Measurements from ENCODE around the gene TMEM221. TPM values are rescaled to one million over a fixed set of nuclear protein-coding genes. Genes with fewer than 3 reads are reported as not detected.

The TMEM221 gene
- total and polyA plus RNA-seq, 8 donors: 0.13 to 1.00 (median 0.44) TPM

GRCh38 chr19:17409990-17410389 lies 38.5 kb downstream of the TMEM221 start:
- ATAC-seq (no peak), DNase-seq (no peak), FAIRE-seq (no peak)
- WGBS, 2 donors: 82 to 88% methylated on average over 9 of the region's 9 CpGs
- no peaks in the 10 kb centered on the region for H3K4me1 ChIP-seq
- no peaks in the 10 kb centered on the region for H3K36me3 ChIP-seq
- no peaks in the 10 kb centered on the region for H3K27me3 ChIP-seq
- no peak overlapping the region for H3K27ac ChIP-seq
- no peak overlapping the region for H3K4me3 ChIP-seq
- intact Hi-C loops (cut with DNase I): no loop called here
- H3K9me3 ChIP-seq: no peaks in the 10 kb centered on the region
- TF ChIP-seq CTCF (IDR thresholded peaks at IDR 0.05): no peak

GRCh38 chr19:17406887-17407196 lies 41.6 kb downstream of the TMEM221 start:
- ATAC-seq (no peak), DNase-seq (no peak), FAIRE-seq (no peak)
- peak overlapping the region in 2 of 4 donors; percentile 22 to 40 for H3K4me3 ChIP-seq
- no peaks in the 10 kb centered on the region for H3K4me1 ChIP-seq
- TF ChIP-seq CTCF (IDR thresholded peaks at IDR 0.05): no peak
- intact Hi-C loops (cut with DNase I): no loop called here
- peak overlapping the region in 1 of 4 donors; percentile 66 for H3K27ac ChIP-seq
- H3K9me3 ChIP-seq: no peaks in the 10 kb centered on the region
- no peaks in the 10 kb centered on the region for H3K36me3 ChIP-seq
- no peaks in the 10 kb centered on the region for H3K27me3 ChIP-seq
- 43 to 50% methylated on average over 2 of the region's 2 CpGs for WGBS, 2 donors

- Histone ChIP-seq H3K4me1 (no peaks in the 10 kb centered on the region), H3K27me3 (no peaks in the 10 kb centered on the region), H3K4me3 (peak overlapping the region in 2 of 4 donors; percentile 22 to 40), H3K27ac (peak overlapping the region; percentile 28 to 73 (median 54)), H3K36me3 (no peaks in the 10 kb centered on the region), H3K9me3 (no peaks in the 10 kb centered on the region)
- FAIRE-seq (no peak), DNase-seq (no peak), ATAC-seq (peak in 1 of 4 donors; percentile 18)
- WGBS, 2 donors: 77 to 79% methylated on average over 10 of the region's 10 CpGs
- intact Hi-C loops (cut with DNase I): no loop called here
- no peak for TF ChIP-seq CTCF (IDR thresholded peaks at IDR 0.05)
These were observed 42.2 kb downstream of the TMEM221 start for GRCh38 chr19:17406046-17406886.

- no peaks in the 10 kb centered on the region for H3K9me3 ChIP-seq
- H3K4me3 ChIP-seq: peak within 1 kb of the TSS; percentile 5 to 40 (median 20)
- H3K4me1 ChIP-seq: no peaks in the 10 kb centered on the region
- ATAC-seq (peak; percentile 82 to 94 (median 90)), FAIRE-seq (no peak), DNase-seq (peak in 1 of 6 donors; percentile 68)
- H3K27ac ChIP-seq: peak within 1 kb of the TSS; percentile 28 to 73 (median 54)
- H3K27me3 ChIP-seq: no peaks in the 10 kb centered on the region
- no peaks in the 10 kb centered on the region for H3K36me3 ChIP-seq
- no peak for TF ChIP-seq CTCF (IDR thresholded peaks at IDR 0.05)
- 63 to 66% methylated on average over 18 of the region's 18 CpGs for WGBS, 2 donors
- intact Hi-C loops (cut with DNase I): no loop called here
These were observed 43.0 kb downstream of the TMEM221 start, which contains the start of gene BST2 for GRCh38 chr19:17405250-17406045. Gene BST2 (minus strand): TSS chr19:17405630. CDS start chr19:17405575, 55 bp downstream.

Data from pancreas (tissue), 10 donors.